Activated naive CD4-positive, alpha-beta T cell treated with anti-CD3 and anti-CD28 coated beads for 36 hours (primary cell): ENCODE results near the gene CYP26C1. TPM values are rescaled to one million over a fixed set of nuclear protein-coding genes. Genes with fewer than 3 reads are reported as not detected.

Source experiments
- CTCF ChIA-PET: fragments of 350-600 bp; sonication (Branson Sonifier 250); formaldehyde crosslinking; loops from one replicate; lab custom pipeline; 2021; ENCODE audit warnings: antibody characterized with exemption; lab: Charles Lee
- DNase-seq: peaks from one replicate; pipeline ENCODE4 v3.0.0-alpha.2; 2020
- H3K27ac Mint-ChIP-seq: one replicate; pipeline ENCODE4 v1.8.0; 2021; ENCODE audit warnings: mild to moderate bottlenecking, mixed read lengths
- H3K27me3 Mint-ChIP-seq: one replicate; pipeline ENCODE4 v1.8.0; 2021; ENCODE audit warnings: low read depth, mixed read lengths
- H3K36me3 Mint-ChIP-seq: one replicate; pipeline ENCODE4 v1.8.0; 2021; ENCODE audit warnings: low read depth, mixed read lengths
- H3K4me1 Mint-ChIP-seq: one replicate; pipeline ENCODE4 v1.8.0; 2021; ENCODE audit warnings: low read depth, mixed read lengths
- H3K4me3 Mint-ChIP-seq: one replicate; pipeline ENCODE4 v1.8.0; 2021; ENCODE audit warnings: mild to moderate bottlenecking, moderate library complexity, mixed read lengths
- H3K9me3 Mint-ChIP-seq: one replicate; pipeline ENCODE4 v1.8.0; 2021; ENCODE audit warnings: mixed read lengths
- intact Hi-C: fragments of 100-400 bp; cut with micrococcal nuclease; formaldehyde crosslinking; loops from one replicate; pipeline ENCODE4 v1.15.1; 2023
- total RNA-seq, 2 experiments: library from RNA; stranded (reverse); gene quantifications; one replicate each; pipeline ENCODE4 v1.2.3, GENCODE V29; 2021

The CYP26C1 gene
- total RNA-seq, 2 experiments from 2014 or later, result not detected

- Mint-ChIP-seq H3K9me3 (no peaks in the 10 kb centered on the region), H3K4me1 (peaks cover 23% of the 10 kb centered on the region), H3K27ac (no peak overlapping the region), H3K4me3 (no peak overlapping the region), H3K36me3 (no peaks in the 10 kb centered on the region), H3K27me3 (peaks cover 78% of the 10 kb centered on the region)
- intact Hi-C loops, result loop anchor here (10.0 kb wide), 1 partner anchor 371 kb away; no protein-coding TSS in a partner anchor
- CTCF ChIA-PET, result interaction anchor here (2.7 kb wide), 1 partner anchor 15 kb away, joined by 13 read pairs; no protein-coding TSS in a partner anchor
- no peak for DNase-seq
Measured at GRCh38 chr10:93065675-93066543, 5.3 kb downstream of the CYP26C1 start.

GRCh38 chr10:93066544-93066913, 5.9 kb downstream of the CYP26C1 start:
- DNase-seq, result no peak
- CTCF ChIA-PET, result interaction anchor here (2.7 kb wide), 1 partner anchor 14 kb away, joined by 13 read pairs; no protein-coding TSS in a partner anchor
- Mint-ChIP-seq H3K27me3 (peaks cover 79% of the 10 kb centered on the region), H3K36me3 (no peaks in the 10 kb centered on the region), H3K27ac (no peak overlapping the region), H3K4me3 (no peak overlapping the region), H3K4me1 (peaks cover 23% of the 10 kb centered on the region), H3K9me3 (no peaks in the 10 kb centered on the region)
- intact Hi-C loops, result loop anchor here (10.0 kb wide), 1 partner anchor 372 kb away; no protein-coding TSS in a partner anchor

GRCh38 chr10:93067443-93068365, 7.1 kb downstream of the CYP26C1 start:
- no peaks in the 10 kb centered on the region for H3K36me3 Mint-ChIP-seq
- no peak overlapping the region for H3K27ac Mint-ChIP-seq
- H3K9me3 Mint-ChIP-seq, result no peaks in the 10 kb centered on the region
- peaks cover 79% of the 10 kb centered on the region for H3K27me3 Mint-ChIP-seq
- intact Hi-C loops, result loop anchor here (10.0 kb wide), 1 partner anchor 373 kb away; no protein-coding TSS in a partner anchor
- CTCF ChIA-PET, result interaction anchor here (0.6 to 2.7 kb wide), 6 partner anchors 9 to 291 kb away, joined by 3 to 13 read pairs (median 4); no protein-coding TSS in a partner anchor
- no peak for DNase-seq
- H3K4me3 Mint-ChIP-seq, result no peak overlapping the region
- peaks cover 23% of the 10 kb centered on the region for H3K4me1 Mint-ChIP-seq

- Mint-ChIP-seq H3K9me3 (no peaks in the 10 kb centered on the region), H3K36me3 (no peaks in the 10 kb centered on the region), H3K27ac (no peak overlapping the region), H3K4me3 (no peak overlapping the region), H3K4me1 (peaks cover 25% of the 10 kb centered on the region), H3K27me3 (peaks cover 83% of the 10 kb centered on the region)
- intact Hi-C loops, result loop anchor here (10.0 kb wide), 1 partner anchor 374 kb away; no protein-coding TSS in a partner anchor
- CTCF ChIA-PET, result interaction anchor here (0.6 to 2.7 kb wide), 4 partner anchors 8 to 290 kb away, joined by 3 to 13 read pairs (median 5); no protein-coding TSS in a partner anchor
- no peak for DNase-seq
Measured at GRCh38 chr10:93068411-93069244, 8.0 kb downstream of the CYP26C1 start.

- peaks cover 25% of the 10 kb centered on the region for H3K4me1 Mint-ChIP-seq
- H3K9me3 Mint-ChIP-seq, result no peaks in the 10 kb centered on the region
- no peak for DNase-seq
- H3K4me3 Mint-ChIP-seq, result no peak overlapping the region
- no peaks in the 10 kb centered on the region for H3K36me3 Mint-ChIP-seq
- H3K27ac Mint-ChIP-seq, result no peak overlapping the region
- CTCF ChIA-PET, result interaction anchor here (0.9 kb wide), 1 partner anchor 9 kb away, joined by 4 read pairs; the partner anchor contains the start of gene CYP26C1
- intact Hi-C loops, result loop anchor here (10.0 kb wide), 1 partner anchor 374 kb away; no protein-coding TSS in a partner anchor
- peaks cover 80% of the 10 kb centered on the region for H3K27me3 Mint-ChIP-seq
Measured at GRCh38 chr10:93069245-93069561, 8.6 kb downstream of the CYP26C1 start.

GRCh38 chr10:93070378-93071176, 10.0 kb downstream of the CYP26C1 start:
- DNase-seq, result no peak
- Mint-ChIP-seq H3K27ac (no peak overlapping the region), H3K4me3 (no peak overlapping the region), H3K9me3 (no peaks in the 10 kb centered on the region), H3K4me1 (peaks cover 36% of the 10 kb centered on the region), H3K36me3 (no peaks in the 10 kb centered on the region), H3K27me3 (peaks cover 79% of the 10 kb centered on the region)
- intact Hi-C loops, result no loop called here
- CTCF ChIA-PET, result interaction anchor here (0.6 to 1.2 kb wide), 4 partner anchors 9 to 382 kb away, joined by 3 to 5 read pairs (median 4); partner anchors contain the start of gene CYP26C1

GRCh38 chr10:93071177-93071472, 10.5 kb downstream of the CYP26C1 start:
- no peaks in the 10 kb centered on the region for H3K9me3 Mint-ChIP-seq
- no peak overlapping the region for H3K27ac Mint-ChIP-seq
- intact Hi-C loops, result no loop called here
- H3K36me3 Mint-ChIP-seq, result no peaks in the 10 kb centered on the region
- peaks cover 82% of the 10 kb centered on the region for H3K27me3 Mint-ChIP-seq
- peaks cover 38% of the 10 kb centered on the region for H3K4me1 Mint-ChIP-seq
- CTCF ChIA-PET, result interaction anchor here (0.6 kb wide), 1 partner anchor 382 kb away, joined by 3 read pairs; no protein-coding TSS in a partner anchor
- no peak overlapping the region for H3K4me3 Mint-ChIP-seq
- DNase-seq, result no peak

GRCh38 chr10:93071674-93072224, 11.2 kb downstream of the CYP26C1 start:
- no peak for DNase-seq
- CTCF ChIA-PET, result interaction anchor here (1.1 kb wide), 1 partner anchor 9 kb away, joined by 3 read pairs; no protein-coding TSS in a partner anchor
- no peaks in the 10 kb centered on the region for H3K9me3 Mint-ChIP-seq
- H3K4me3 Mint-ChIP-seq, result no peak overlapping the region
- H3K4me1 Mint-ChIP-seq, result peaks cover 38% of the 10 kb centered on the region
- H3K27me3 Mint-ChIP-seq, result peaks cover 82% of the 10 kb centered on the region
- intact Hi-C loops, result no loop called here
- H3K36me3 Mint-ChIP-seq, result no peaks in the 10 kb centered on the region
- H3K27ac Mint-ChIP-seq, result no peak overlapping the region

GRCh38 chr10:93072225-93072712, 11.7 kb downstream of the CYP26C1 start:
- peaks cover 79% of the 10 kb centered on the region for H3K27me3 Mint-ChIP-seq
- H3K4me1 Mint-ChIP-seq, result peaks cover 38% of the 10 kb centered on the region
- H3K27ac Mint-ChIP-seq, result no peak overlapping the region
- peak overlapping the region; percentile 34 for H3K4me3 Mint-ChIP-seq
- no peaks in the 10 kb centered on the region for H3K36me3 Mint-ChIP-seq
- H3K9me3 Mint-ChIP-seq, result no peaks in the 10 kb centered on the region
- CTCF ChIA-PET, result interaction anchor here (1.1 kb wide), 1 partner anchor 9 kb away, joined by 3 read pairs; no protein-coding TSS in a partner anchor
- no peak for DNase-seq
- intact Hi-C loops, result no loop called here

- H3K9me3 Mint-ChIP-seq, result no peaks in the 10 kb centered on the region
- H3K27me3 Mint-ChIP-seq, result peaks cover 75% of the 10 kb centered on the region
- H3K36me3 Mint-ChIP-seq, result no peaks in the 10 kb centered on the region
- intact Hi-C loops, result no loop called here
- DNase-seq, result no peak
- H3K4me1 Mint-ChIP-seq, result peaks cover 36% of the 10 kb centered on the region
- H3K4me3 Mint-ChIP-seq, result no peak overlapping the region
- H3K27ac Mint-ChIP-seq, result no peak overlapping the region
- CTCF ChIA-PET, result interaction anchor here (0.6 to 1.1 kb wide), 2 partner anchors 8 to 631 kb away, joined by 3 read pairs; no protein-coding TSS in a partner anchor
Measured at GRCh38 chr10:93072713-93073538, 12.3 kb downstream of the CYP26C1 start.
